GM20431 (cell line): ENCODE measurements around the gene TAGLN2.

ENCODE experiments used
- in situ Hi-C: fragments of 300-500 bp; cut with MseI, MboI; formaldehyde crosslinking; loops from one replicate; pipeline ENCODE4 v1.15.0; 2020; ENCODE audit warnings: low sequenced_read_pairs; ENCODE audit not compliant: unreplicated experiment

TAGLN2 gene

DNA sequence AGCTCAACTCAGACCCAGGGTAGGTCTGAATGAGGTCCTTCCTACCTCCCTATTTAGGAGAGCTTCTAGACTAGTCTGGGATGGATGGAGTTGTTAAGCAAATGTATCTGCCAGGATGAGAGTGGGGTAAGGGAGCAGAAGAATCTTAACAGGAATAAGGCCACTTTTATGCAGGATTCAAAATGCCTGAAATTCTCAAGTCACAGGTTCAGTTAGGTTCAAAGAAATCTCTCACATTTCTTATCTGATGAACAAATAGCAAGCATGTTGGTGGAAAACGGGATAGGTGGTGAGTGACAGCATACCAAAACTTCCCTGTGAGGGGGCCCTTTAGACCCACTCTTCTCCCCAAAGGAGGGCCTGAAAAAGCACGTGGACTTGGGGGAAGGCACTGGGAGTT lies 25.7 kb upstream of the TAGLN2 start:
- in situ Hi-C loops = no loop called here

DNA sequence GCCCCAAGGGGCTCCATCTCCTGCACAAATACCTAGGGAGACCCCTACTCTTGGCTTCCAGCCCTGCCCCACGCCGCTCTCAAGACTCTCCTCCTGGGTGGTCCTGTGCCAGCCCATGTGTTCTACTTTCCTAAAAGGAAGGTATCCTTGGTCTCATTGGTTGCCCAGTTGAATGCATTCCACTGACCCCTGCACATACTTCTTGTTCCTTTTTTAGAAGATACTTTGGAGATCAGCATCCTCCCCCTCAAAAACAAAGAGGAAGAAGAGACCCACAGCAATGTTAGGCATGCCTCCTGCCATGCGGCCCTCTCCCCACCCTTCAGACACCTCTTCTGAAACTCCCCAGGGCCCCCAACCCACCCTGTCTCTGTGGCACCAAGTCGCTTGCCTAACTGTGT lies 24.7 kb upstream of the TAGLN2 start:
- in situ Hi-C loops = no loop called here

DNA sequence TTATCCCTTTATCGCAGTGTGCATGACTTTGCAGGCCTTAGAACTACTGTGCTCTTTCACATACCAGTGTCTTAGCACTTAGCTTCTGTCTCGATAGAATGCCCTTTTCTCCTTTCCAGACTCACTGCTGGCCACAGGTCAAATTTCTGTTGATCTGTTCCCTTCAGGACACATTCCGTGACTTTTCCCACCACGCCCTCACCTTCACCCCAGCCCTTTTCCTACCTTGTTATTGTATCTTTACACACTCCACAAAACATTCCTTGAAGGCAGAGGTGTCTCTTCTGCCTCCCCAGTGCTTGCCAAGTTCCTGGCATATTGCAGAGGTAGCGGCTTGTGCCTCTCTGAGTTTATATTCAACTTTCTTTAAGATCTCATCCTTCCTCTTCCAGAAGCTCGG lies 23.8 kb upstream of the TAGLN2 start:
- in situ Hi-C loops = no loop called here

DNA sequence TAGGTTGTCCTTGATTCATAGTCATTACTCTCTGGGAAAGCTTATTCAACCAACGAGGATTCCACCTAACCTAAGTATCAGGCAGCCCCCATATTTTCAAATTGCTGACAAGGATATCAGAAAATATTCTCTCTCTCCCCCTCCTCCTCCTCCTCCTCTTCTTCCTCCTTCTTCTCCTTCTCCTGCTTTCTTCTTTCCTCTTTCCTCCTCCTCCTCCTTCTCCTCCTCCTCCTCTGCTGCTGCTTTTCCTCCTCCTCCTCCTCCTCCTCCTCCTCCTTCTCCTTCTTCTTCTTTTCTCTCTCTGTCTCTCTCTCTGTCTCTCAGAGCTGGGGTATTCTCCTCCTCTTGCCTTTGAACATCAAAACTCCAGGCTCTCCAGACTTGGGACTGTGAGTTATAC lies 22.6 kb upstream of the TAGLN2 start:
- in situ Hi-C loops = no loop called here

DNA sequence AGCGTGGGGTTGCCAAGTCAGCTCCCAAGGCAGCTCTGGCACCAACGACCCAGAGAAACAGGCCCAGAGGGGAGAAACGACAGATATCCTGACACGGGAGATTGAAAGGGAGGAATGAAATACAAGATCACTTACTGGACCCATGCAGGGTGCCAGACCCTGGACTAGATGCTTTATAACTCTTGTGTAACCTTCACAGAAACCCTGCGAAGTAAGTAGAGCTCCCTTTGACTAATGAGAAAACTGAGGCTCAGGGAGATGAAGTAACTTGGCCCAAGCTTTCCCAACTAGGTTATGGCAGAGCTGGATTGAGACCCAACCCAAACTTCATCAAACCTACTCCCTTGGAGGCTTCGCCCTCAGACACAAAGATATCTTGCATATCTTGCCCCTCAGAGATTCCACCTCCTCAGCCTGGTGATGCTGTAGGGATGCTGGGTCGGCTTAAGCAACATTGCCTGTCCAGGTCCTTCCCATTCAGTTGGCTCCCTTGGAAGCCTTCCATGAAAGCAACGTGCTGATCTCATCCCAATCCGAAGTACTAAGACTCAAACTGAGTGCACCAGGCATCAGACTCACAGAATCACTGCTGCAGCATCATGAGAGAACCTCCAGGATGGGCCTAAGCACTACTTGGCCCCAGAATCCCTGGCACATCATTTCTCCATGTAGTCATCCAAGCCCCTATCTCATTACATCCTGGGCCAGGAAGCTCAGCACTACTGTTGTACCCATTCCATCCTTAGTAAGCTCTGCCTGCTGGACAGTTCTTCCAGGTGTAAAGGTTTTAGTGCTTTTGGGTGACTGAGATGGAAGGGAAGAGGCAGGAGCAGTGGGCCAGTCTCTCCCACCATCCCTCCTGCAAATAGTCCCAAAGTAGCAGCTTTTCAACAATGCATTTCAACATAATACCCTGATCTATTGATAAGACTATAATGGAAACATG lies 21.2 kb upstream of the TAGLN2 start:
- in situ Hi-C loops = no loop called here

DNA sequence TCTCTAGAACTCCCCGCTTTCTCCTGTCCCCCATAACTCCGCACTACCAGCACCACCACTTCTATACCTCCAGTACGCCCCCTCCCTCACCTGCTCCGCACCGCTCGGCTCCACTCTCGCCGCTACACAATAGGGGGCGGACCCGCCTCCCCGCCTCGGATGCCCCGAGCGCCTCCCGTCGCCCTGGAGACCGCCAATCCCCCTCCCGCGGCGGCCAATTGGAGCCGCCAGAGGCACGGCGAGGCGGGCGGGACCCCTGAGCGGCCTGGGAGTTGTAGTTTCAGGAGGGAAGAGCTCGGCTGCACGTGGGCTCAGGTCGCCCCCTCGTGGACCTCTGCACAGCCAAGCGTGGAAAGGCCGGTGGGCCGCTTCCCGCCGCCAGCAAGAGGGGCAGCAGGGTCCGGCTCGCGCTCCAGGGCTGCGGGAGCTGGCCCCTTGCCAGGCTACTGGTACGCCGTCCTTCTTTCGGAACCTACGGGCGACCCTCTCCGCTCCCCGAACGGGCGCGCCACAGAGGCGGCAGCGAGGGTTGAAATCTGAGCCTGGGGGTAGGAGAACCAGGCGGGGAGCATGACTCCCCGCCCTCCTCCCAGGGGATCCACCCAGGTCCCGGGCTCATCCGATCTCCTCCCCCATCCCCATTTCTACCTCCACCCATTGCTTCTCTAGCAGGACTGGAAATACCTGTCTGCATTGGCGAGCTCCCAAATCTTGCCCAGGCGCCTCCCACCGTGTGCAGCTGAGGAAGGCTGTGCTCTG lies 20.4 kb upstream of the TAGLN2 start, which contains the start of gene IGSF9:
TSS of gene IGSF9 (minus strand) at position 131 of the 759 bp plus-strand sequence. CDS start 2,159 bp downstream, outside the sequence.
- in situ Hi-C loops = no loop called here

DNA sequence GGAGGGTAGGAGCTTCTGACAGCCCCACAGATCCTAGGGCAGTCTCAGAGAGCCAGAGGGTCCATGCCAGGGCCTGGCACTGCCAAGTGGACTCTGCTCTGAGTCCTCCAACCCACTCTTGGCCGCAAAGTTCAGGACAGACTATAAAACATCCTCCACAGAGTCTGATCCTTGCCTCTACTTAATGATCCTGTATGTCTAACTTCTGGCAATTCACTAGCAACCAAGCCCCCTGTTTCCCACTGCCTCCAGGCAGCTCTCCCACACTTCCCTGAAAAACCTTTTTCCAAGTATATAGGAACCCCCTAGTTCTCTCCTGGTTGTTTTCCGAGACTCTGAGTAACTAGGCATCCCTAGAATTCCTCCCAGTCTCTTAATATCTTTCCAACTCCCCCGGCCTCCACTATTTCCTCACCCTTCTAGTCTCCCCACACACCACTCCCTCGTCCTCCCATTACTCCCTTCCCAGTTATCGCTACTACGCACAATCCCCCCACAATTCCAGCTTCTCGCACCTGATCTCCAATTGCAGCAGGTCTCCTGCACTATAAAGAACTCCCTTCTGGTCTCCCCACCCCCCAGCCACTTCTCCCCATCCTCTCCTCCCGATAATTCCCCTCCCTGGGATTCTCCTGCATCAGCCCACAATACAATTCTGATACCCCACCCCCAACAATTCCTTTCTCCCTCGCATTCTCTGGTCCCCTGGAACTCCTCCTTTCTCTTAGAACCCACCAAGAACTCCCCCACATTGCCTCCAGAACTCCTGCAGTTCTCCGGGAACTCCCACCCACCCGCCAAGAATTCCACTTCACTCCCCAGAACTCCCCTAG lies 19.5 kb upstream of the TAGLN2 start:
- in situ Hi-C loops = no loop called here

DNA sequence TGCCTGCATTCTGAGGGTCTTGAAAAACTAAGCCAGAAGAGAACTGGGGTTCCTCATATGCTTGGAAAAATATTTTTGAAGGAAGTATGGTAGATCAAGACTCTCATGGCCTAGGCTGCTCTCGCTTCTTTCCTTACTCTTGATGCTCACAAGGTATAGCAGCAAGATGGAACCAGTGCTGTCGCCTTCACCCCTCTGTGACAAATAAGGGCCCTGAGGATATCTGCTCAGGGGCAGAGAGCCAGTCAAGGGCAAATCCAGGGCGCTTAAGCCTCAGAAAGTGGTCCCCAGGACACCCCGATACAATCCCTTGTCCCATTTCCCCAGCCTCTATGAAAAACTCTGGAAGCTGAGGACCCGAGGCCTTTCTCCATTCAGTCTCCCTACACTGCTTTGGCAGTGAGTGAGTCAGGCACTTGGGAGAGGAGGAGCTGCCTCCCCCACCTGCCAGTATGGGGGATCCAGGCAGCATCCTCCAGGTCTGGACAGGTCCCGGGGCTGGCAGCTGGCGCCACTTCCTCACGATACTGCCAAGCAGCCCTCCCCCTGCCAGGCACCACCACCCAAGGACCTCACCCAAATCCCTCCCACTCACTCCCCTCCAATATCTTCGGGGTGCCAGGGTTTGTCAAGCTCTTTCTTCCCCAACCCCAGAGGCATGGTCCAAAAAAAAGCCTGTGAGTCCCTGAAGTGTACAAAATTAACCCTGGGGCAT lies 18.8 kb upstream of the TAGLN2 start:
- in situ Hi-C loops = no loop called here

DNA sequence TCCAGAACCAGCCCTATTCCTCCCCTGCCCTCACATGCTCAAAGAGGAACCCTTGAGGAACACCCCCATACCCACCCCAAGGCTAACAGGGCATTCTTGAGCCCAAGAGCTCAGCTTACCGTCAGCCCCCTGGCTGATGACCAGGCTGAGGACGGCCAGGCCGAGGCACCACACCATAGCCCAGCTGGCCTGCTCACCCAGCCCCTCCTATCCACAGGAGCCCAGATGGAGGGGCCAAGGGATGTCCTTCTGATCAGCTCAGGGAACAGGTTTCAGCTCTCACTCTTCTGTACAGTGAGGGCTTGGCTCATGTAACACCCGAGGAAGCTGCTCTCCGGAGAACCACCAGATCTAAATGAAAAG lies 18.0 kb upstream of the TAGLN2 start:
- in situ Hi-C loops = no loop called here

DNA sequence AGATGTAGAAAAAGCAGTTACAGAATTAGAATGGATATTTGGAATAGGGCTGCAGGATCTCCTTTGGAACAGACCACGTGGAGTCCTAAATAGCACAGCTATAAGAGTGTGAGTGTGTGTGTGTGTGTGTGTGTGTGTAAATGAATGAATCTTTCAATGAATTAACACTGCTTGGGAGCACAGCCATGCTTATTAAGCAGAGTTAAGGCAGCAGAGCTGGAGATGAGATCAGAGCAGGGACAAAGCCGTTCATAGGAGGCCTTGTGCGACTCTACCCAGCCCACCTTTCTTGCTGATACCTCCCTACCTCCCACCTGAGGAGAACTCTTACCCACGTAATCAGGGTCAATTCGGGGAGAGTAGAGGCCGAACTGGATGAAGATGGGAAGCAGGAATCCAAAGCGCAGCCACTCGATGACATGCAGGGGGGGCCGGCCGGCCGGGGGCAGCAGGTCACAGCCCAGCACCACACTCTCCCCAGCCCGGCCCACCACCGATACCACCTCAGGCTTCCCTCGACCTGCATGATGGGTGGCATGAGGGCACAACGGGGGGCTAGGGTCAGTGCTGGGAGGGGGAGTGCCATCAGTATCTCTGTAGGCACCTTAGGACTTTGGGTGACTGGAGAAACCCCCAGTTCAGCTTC lies 17.4 kb upstream of the TAGLN2 start:
- in situ Hi-C loops = no loop called here

DNA sequence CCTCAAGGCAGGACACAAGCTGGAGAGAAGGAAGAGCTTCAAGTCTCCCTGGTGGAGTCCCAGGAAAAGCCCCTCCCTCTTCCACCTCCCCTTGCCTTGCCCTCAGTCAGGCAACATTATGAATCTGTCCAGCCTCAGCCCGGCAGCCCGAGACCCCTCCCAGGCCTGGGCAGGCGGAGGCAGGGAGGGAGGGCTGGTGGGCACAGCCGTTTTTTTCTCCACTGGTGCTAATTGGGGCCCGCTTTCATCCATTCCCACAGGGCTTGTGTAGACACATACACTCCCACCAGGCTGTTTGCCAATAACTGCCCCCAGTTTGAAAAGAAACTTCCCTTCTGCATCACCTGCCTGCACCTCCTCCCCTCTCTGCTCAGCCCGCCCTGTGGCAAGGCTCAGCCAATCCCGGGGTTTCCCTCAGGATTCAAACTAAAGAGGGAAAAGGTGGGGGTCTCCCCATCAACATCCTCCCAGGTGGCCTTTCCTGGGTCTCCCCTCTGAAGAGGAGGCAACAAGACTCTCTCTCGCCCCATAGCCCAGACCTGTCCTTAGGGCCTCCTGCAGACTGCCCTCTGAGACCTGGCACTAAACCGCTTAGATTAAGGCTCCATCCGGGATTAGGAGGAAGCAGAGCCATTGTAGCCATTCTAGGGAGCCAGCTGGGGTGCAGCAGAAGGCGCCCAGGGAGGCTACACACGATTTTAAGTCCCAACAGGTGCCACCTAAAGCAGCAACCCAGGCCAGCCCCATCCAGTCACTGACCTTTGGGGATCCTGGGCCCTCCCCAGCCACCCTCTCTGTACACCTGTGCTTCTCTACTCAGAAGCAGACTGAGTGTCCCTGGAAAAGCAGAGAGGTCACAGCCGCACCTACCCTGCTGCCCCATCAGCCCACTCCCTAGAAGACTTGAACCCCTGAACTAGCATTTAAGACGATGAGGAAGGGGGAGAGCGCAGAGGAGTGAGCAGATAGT lies 16.6 kb upstream of the TAGLN2 start:
- in situ Hi-C loops = no loop called here

DNA sequence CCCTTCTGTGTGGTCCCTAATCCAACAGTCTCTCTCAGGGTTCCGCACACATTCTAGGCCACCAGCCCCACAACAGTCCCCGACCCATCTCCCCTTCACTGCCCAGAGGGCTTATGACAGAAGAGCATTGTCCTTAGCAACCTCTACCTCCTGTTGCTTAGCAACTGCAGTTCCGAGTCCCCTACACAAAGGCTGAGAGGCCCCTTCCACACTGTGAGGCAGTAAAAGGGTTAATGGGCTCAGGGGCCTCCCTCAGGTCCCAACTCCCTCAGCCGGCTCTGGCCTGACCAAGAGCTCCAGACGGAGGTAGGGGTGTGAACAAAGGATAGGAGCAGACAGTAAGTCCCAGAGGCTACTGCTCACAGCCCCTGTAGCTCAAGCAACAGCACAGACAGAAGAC lies 15.8 kb upstream of the TAGLN2 start:
- in situ Hi-C loops = no loop called here

DNA sequence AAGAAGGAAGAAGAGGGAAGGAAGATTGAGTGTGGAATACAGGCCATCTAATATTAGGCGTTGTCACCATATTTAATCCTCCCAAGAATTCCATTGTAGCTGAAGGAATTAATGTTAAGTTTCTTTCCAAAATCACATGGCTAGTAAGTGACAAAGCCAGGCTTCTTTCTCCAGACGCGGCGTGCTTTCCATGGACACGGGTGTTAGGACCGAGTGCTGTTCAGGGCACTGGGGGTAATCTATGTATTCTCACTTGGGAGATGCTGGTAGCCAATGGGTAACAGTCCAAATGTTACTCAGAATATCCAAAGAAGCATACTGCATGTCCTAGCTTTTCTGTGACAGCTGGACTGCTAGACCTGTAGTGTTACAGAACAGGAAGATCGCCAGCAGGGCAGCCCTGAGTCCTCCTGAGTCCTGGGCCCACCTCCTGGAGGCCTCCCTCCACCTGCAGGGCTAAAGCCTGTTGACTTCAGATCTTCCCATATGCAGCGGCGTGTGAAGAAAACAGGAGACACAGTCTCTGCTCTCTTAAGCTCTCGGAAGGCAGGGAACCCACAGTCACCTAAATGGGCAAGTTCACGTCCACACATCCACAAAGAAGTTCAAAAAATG lies 14.8 kb upstream of the TAGLN2 start:
- in situ Hi-C loops = no loop called here

DNA sequence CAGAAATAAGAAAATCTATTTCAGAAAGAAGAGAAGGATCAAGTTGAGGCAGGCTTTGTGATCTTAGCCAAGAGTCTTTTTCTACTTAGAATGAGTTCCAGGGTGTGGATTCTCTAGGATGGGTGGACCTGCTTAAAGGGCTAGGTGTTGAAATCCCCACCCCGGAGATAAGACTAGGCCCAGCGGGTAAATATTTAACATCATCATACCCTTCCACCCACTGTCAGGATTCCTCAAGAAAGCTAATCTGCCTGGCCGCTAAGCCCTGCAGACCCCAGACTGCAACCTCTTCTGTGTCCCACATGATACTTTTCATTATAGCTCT lies 14.3 kb upstream of the TAGLN2 start:
- in situ Hi-C loops = no loop called here

DNA sequence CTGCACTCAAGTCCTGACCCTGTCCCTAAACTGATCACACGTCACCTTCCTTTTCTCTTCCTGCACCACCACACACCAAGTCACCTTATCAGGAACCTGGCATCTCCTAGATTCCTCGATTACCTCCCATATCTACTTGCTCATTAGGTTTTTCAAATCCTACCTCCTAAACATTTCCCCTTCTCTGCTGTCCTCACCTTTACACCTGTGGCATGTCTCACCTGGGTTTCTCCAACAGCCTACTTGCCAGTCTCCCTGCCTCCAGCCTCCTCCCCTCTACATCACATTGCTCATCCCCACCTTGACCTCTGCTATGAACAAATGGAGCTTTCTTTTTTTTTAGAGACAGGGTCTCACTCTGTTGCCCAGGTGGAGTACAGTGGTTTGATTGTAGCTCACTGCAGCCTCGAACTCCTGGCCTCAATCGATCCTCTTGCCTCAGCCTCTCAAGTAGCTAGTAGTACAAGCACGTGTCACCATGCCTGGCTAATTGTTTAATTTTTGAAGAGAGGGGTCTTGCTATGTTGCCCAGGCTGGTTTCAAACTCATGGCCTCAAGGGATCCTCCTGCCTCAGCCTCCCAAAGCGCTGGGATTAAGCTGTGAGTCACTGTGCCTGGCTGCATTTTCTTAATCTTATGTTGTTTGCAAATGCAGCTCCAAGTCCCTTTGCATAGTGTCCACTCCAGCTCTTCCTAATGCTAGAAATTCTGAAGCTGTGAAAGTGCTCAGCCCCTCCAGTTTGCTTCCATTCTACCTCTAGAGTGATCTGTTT lies 13.8 kb upstream of the TAGLN2 start:
- in situ Hi-C loops = no loop called here

DNA sequence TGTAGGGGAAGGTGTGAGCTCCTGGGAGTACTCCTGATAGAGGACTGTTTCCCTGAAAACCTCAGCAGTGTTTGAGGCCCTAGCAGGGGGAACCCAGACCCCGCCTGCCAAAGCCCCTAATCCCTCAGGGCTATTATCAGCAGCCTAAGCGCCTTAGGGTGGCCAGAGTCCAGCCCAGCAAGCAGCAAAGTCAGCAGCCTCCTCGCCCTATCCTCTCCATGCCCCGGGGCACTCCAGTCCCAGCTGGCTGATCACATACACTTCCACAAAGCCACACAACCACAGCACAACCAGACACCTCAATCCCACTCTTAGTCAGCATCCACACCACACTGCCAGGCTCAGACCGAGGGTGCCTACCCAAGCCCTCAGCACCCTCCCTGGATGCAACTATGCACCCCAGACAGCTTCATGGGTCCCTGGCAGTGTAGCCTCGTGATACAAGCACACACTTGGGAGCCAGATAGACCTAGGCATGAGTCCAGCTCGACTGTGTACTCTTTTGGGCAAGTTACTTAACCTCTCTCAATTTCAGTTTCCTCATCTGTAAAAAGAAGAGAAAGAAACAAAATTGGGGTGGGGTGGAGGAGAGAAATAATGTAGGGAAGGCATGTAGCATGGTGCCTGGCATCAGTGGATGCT lies 13.0 kb upstream of the TAGLN2 start:
- in situ Hi-C loops = no loop called here
